Activated naive CD4-positive, alpha-beta T cell treated with anti-CD3 and anti-CD28 coated beads, Interleukin-2, amount 10 ng/mL, durations not matched to agents 7 days and 5 days (primary cell): ENCODE results near the gene SFSWAP.
A peak's percentile ranks its signal among the peaks of the same experiment; 100 is the strongest.
"Not testable (repeated sequence)": the region's sequence is repeated elsewhere in the genome, so short reads cannot be mapped to it uniquely, and the experiment has no call there.

ENCODE experiments used
- CTCF ChIA-PET: fragments of 350-600 bp; sonication (Branson Sonifier 250); formaldehyde crosslinking; loops from one replicate; lab custom pipeline; 2021; ENCODE audit warnings: antibody characterized with exemption; lab: Charles Lee
- DNase-seq: peaks from one replicate; pipeline ENCODE4 v3.0.0-alpha.2; 2020
- H3K27ac Mint-ChIP-seq: one replicate; pipeline ENCODE4 v1.8.0; 2021; ENCODE audit warnings: mild to moderate bottlenecking, moderate library complexity, mixed read lengths
- H3K27me3 Mint-ChIP-seq: one replicate; pipeline ENCODE4 v1.8.0; 2021; ENCODE audit warnings: mild to moderate bottlenecking, mixed read lengths
- H3K36me3 Mint-ChIP-seq: one replicate; pipeline ENCODE4 v1.8.0; 2021; ENCODE audit warnings: mixed read lengths
- H3K4me1 Mint-ChIP-seq: one replicate; pipeline ENCODE4 v1.8.0; 2021; ENCODE audit warnings: mixed read lengths
- H3K4me3 Mint-ChIP-seq: one replicate; pipeline ENCODE4 v1.8.0; 2021; ENCODE audit warnings: mild to moderate bottlenecking, moderate library complexity, mixed read lengths
- H3K9me3 Mint-ChIP-seq: one replicate; pipeline ENCODE4 v1.8.0; 2021; ENCODE audit warnings: mixed read lengths

SFSWAP gene

DNA sequence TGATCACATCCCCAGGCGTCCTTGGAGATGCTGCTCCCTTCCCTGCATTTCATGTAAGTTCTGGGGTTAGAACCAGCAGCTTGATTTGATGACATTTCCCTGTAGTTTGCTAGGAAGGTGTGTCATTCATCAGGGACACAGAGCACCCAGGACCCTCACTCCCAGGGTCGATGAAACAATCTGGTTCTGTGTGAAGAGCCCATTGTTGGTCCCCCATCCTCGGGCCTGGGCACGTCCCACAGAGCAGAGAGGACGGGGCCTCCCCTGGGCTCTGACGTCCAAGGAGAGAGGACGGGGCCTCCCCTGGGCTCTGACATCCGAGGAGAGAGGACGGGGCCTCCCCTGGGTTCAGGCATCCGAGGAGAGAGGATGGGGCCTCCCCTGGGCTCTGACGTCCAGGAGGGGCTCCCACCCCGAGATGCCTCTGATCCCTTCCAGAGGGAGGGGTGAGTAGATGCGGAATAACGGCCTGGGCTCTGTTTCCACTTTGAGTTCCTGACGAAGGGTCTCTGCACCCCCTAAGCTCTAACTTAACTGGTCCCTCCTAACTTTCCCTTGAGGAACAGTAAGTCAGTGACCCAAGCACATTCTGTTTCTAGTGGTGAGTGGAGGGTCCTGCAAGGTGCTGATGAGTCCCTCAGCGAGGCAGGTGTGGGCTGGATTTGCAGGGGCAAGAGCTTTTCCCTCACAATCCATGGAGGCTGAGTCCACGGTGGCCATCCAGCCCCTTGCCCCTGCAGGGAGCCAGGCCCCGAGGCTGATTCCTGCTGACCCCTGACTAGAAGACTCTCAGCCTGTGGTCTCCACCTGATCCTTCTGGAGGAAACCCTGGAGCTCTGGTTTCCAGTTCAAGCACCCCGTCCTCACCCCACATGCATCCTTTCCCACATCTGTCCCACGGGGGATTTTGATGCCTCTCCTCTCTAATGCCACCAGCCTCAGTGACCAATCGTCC is 35.5 kb upstream of the SFSWAP start:
- H3K27ac Mint-ChIP-seq: peak overlapping the region; percentile 45
- CTCF ChIA-PET: no interaction called here
- H3K4me3 Mint-ChIP-seq: no peak overlapping the region

DNA sequence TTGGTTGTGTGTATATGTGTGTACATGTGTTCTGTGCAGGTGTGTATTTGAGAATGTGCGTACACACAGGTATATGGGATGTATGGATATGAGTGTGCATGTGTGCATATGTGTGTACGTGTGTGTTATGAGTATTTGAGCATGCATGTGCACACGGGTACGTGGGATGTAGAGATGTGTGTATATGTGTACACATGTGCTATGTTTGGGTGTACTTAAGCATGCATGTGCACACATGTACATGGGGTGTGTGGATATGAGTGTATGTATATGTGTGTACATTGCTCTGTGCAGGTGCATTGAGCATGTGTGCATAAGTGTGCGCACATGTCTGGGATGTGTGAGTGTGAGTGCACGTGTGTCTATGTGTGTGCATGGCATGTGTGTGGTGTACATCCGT is 34.3 kb upstream of the SFSWAP start:
- H3K36me3 Mint-ChIP-seq: no peaks in the 10 kb centered on the region
- H3K27ac Mint-ChIP-seq: no peak overlapping the region
- no peak overlapping the region for H3K4me3 Mint-ChIP-seq
- peaks cover 7% of the 10 kb centered on the region for H3K9me3 Mint-ChIP-seq
- no peak for DNase-seq
- H3K4me1 Mint-ChIP-seq: no peaks in the 10 kb centered on the region
- H3K27me3 Mint-ChIP-seq: peaks cover 9% of the 10 kb centered on the region
- CTCF ChIA-PET: no interaction called here

More for the DNA sequence above, 35.5 kb upstream of the SFSWAP start:
- no peaks in the 10 kb centered on the region for H3K4me1 Mint-ChIP-seq
- no peak for DNase-seq
- no peaks in the 10 kb centered on the region for H3K36me3 Mint-ChIP-seq
- H3K9me3 Mint-ChIP-seq: peaks cover 7% of the 10 kb centered on the region
- H3K27me3 Mint-ChIP-seq: peaks cover 5% of the 10 kb centered on the region

DNA sequence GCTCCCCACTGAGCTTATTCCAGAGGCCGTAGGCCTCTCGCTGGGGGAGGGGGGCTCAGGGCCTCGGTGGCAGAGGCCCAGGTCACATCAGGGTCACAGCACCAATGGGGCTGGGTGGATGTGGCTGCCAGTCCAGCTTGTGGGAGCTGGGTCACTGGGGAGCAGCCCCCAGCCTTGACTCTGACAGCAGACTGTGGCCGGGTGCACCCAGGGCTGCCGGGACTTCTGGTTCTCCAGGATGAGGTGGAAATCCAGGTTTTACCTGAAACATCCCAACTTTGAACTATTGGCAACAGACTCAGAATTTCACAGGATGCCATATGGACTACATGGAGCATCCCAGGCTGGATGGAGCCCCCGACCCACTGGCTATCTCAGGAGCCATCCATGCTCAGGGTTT is 33.8 kb upstream of the SFSWAP start:
- H3K36me3 Mint-ChIP-seq, H3K27ac Mint-ChIP-seq, DNase-seq, H3K27me3 Mint-ChIP-seq, CTCF ChIA-PET, H3K4me1 Mint-ChIP-seq, H3K9me3 Mint-ChIP-seq, H3K4me3 Mint-ChIP-seq: not testable (repeated sequence)

- Mint-ChIP-seq H3K4me1 (no peaks in the 10 kb centered on the region), H3K27me3 (peaks cover 7% of the 10 kb centered on the region), H3K36me3 (no peaks in the 10 kb centered on the region), H3K9me3 (peaks cover 9% of the 10 kb centered on the region), H3K27ac (no peak overlapping the region), H3K4me3 (no peak overlapping the region)
- DNase-seq: no peak
- CTCF ChIA-PET: no interaction called here
Observed at GRCh38 chr12:131677699-131678098, 33.2 kb upstream of the SFSWAP start.

DNA sequence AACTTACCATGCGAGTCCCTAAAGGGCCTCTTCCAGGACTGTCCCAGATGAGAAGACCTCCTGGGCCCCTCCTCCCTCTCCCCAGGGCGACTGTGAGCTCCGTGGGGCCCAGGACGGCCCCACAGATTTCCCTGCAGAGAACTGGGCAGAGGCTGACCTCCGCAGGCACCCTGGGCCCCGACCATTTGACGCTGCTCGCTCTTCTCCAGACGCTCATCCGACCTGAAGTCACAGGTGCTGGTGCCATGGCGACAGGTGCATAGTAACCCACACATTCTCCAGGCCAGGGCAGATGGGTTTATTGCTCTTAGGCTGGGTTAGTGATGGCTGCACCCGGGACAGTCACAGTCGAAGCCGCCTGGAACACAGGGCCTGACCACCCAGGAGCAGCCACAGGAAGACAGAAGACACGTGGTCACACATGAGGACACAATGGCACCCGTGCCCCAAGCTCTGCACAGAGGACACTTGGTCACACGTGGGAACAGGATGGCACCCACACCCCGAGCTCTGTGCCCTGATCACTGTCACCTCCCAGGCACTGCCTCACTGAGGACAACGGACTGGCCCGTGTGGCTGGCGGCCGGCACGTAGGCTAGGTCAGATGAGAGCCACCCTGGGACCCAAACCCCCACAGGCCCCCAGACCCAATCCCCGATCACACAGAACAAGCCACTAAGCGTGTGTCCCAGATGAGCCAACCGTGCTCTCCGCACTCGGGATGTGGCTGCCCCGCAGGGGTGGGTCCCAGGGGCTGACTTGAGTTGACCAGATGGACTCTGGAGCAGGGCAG is 32.3 kb upstream of the SFSWAP start:
- H3K27ac Mint-ChIP-seq, H3K36me3 Mint-ChIP-seq, H3K4me3 Mint-ChIP-seq, CTCF ChIA-PET, H3K4me1 Mint-ChIP-seq, H3K27me3 Mint-ChIP-seq, DNase-seq: not testable (repeated sequence)
- peaks cover 14% of the 10 kb centered on the region for H3K9me3 Mint-ChIP-seq

DNA sequence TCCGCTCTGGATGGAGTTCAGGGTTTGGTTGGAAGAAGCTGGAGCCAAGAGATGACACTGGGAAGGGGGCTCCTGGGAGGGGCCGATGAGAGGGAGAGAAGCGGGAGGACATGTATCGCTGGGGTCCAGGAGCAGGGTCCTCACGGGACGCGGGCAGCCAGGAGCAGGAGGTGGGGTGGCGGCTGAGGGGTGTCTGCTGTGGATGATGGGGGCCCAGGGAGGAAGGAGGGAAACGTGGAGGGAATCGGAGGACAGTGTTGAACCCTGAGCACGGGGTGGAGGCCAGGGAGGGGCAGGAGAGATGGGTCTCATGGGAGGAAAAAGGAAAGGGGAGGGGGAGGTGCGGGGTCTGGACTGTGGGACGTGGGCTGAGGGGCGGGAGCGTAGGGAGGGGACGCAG is 31.7 kb upstream of the SFSWAP start:
- H3K4me3 Mint-ChIP-seq, H3K4me1 Mint-ChIP-seq, DNase-seq, H3K27ac Mint-ChIP-seq, H3K27me3 Mint-ChIP-seq, H3K36me3 Mint-ChIP-seq, CTCF ChIA-PET: not testable (repeated sequence)
- peaks cover 14% of the 10 kb centered on the region for H3K9me3 Mint-ChIP-seq

DNA sequence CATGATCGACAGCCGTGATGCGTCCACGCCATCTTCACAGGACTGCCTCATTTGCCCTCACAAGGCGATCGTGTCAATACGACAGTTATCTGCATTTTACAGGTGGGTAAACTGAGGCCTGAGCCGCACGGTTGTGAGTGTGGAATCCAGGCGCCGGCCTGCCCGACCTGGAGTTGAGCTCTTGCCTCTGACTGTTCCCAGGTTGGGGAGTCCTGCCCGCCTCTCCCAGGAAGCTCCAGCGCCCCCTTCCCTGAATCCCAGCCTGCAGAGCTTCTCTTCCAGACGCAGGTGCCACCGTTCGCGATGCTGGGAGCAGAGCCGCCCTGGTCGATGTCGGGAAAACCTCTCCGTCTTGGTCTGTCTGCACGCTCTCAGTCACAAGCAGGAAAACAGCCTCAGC is 31.1 kb upstream of the SFSWAP start:
- H3K4me1 Mint-ChIP-seq: not testable (repeated sequence)

GRCh38 chr12:131680392-131681256 is 30.3 kb upstream of the SFSWAP start:
- H3K9me3 Mint-ChIP-seq: peaks cover 14% of the 10 kb centered on the region
- H3K4me1 Mint-ChIP-seq, DNase-seq, H3K27me3 Mint-ChIP-seq, H3K4me3 Mint-ChIP-seq, H3K27ac Mint-ChIP-seq, H3K36me3 Mint-ChIP-seq, CTCF ChIA-PET: not testable (repeated sequence)

More for the DNA sequence above, 31.1 kb upstream of the SFSWAP start:
- H3K4me3 Mint-ChIP-seq, CTCF ChIA-PET, H3K27ac Mint-ChIP-seq, DNase-seq, H3K27me3 Mint-ChIP-seq, H3K36me3 Mint-ChIP-seq: not testable (repeated sequence)
- peaks cover 14% of the 10 kb centered on the region for H3K9me3 Mint-ChIP-seq

GRCh38 chr12:131681257-131681620 is 29.7 kb upstream of the SFSWAP start:
- Mint-ChIP-seq H3K27ac (no peak overlapping the region), H3K9me3 (peaks cover 12% of the 10 kb centered on the region), H3K36me3 (no peaks in the 10 kb centered on the region), H3K27me3 (peaks cover 4% of the 10 kb centered on the region), H3K4me3 (no peak overlapping the region), H3K4me1 (no peaks in the 10 kb centered on the region)
- DNase-seq: no peak
- CTCF ChIA-PET: no interaction called here

DNA sequence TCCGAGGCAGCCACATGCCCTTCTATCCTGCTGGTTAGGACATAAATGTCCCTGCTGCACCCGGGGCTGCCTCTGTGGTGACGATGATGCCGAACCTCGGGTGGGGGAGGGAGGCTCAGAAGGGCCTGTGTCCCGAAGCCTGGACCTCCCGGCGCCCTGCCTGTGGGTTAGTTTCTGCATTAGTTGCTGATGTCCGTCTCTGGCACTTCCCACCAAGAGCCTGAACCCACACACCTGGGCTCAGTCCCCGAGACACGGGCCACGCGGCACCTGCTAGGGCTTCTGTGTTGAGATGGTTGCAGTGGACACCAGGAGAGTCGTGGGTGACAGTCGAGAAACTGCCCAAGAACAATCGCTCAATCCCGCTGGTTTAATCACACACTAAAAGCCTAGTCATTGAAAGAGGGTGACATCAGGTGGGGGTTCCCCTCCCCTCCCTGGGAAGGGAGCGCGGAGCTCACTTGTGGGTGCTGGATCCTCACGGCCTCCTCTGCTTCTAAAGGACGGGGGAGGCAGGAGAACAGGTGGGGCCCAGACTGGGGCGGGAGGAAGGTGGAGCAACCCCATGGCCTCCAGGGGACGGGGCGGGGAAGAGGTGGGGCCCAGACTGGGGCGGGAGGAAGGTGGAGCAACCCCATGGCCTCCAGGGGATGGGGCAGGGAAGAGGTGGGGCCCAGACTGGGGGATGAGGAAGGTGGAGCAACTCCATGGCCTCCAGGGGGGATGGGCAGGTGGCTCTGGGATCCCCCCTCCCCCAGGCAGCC is 29.0 kb upstream of the SFSWAP start:
- H3K36me3 Mint-ChIP-seq, CTCF ChIA-PET, H3K27ac Mint-ChIP-seq, H3K4me1 Mint-ChIP-seq, H3K4me3 Mint-ChIP-seq, DNase-seq, H3K9me3 Mint-ChIP-seq, H3K27me3 Mint-ChIP-seq: not testable (repeated sequence)

- Mint-ChIP-seq H3K27ac (no peak overlapping the region), H3K9me3 (peaks cover 7% of the 10 kb centered on the region), H3K4me3 (no peak overlapping the region), H3K36me3 (no peaks in the 10 kb centered on the region), H3K27me3 (peaks cover 4% of the 10 kb centered on the region), H3K4me1 (no peaks in the 10 kb centered on the region)
- no peak for DNase-seq
- CTCF ChIA-PET: no interaction called here
Observed at GRCh38 chr12:131682510-131682895, 28.4 kb upstream of the SFSWAP start.

DNA sequence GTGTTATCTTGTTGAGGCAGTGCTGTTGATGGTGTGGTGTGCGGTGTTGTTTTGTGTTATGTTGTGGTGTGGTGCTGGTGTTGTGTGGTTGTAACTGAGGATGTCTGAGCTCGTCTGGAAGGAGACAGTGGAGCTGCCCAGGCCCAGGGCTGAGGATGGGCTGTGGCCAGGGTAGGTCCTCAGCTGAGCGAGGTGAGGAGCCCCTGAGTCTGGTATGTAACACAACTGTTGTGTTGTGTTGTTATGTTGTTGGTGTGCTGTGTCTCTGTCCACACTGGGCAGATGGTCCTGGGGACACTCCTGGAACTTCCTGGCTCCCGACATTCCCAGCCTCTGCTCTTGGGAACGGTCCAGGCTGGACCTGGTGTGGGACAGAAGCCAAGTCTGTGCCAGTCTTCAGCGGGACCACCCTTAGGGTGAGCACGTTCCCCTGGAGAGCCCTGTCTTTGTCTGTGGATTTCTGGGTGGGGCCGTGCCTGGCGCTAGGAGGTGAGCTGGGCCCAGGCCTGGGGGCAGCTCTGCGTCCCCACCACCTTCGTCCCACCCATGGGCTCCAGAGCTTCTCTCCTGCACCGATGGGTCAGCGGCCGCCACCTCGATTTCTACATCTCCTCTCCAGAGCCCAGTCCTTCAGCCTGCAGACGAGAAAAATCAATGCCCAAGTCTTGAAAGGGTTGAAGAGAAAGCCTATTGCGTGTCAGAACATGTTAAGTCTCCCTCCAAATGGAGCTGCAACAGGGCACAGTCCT is 27.4 kb upstream of the SFSWAP start:
- no peaks in the 10 kb centered on the region for H3K36me3 Mint-ChIP-seq
- CTCF ChIA-PET: no interaction called here
- no peaks in the 10 kb centered on the region for H3K4me1 Mint-ChIP-seq
- H3K9me3 Mint-ChIP-seq: peaks cover 14% of the 10 kb centered on the region
- H3K27me3 Mint-ChIP-seq: peaks cover 4% of the 10 kb centered on the region
- DNase-seq: no peak
- H3K4me3 Mint-ChIP-seq: no peak overlapping the region
- H3K27ac Mint-ChIP-seq: no peak overlapping the region
